ENCODE measurements around the gene EXOC5.
"Not testable (repeated sequence)": the region's sequence is repeated elsewhere in the genome, so short reads cannot be mapped to it uniquely, and the experiment has no call there.

Gene EXOC5

GRCh38 chr14:57268161-57269069 is at the start of gene EXOC5, which contains the start of gene AP5M1:
Gene EXOC5 (minus strand): TSS chr14:57268905. CDS start chr14:57268648, 257 bp downstream.
Gene AP5M1 (plus strand): TSS chr14:57268971. CDS start chr14:57269315, 344 bp downstream.
- peak; percentile 85 for DNase-seq

- DNase-seq = peak; percentile 51 to 56
Measured at GRCh38 chr14:57317248-57317833, 48.6 kb upstream of the EXOC5 start.

DNA sequence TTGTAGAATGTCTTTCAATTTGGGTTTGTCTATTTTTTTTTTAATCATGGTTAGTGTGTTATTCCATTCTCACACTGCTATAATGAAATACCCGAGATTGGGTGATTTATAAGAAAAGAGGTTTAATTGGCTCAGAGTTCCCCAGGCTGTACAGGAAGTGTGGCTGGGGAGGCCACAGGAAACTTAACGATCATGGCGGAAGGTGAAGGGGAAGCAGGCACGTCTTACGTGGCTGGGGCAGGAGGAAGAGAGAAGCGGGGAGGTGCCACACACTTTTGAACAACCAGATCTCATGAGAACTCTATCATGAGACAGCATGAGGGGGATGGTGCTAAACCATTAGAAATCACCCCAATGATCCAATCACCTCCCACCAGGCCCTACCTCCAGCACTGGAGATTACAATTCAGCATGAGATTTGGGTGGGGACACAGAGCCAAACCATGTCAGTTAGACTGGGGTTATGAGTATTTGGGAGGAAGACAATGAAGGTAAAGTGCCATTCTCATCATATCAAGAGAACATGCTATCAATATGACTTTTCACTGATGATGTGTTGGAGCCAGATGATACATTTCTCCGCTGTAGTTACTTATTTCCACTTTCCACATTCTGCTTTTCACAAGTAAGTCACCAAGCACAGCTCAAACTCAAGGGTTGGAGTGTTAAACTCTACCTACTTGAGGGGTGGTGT is 45.8 kb upstream of the EXOC5 start:
- no peak for DNase-seq

- DNase-seq = no peak
Measured at GRCh38 chr14:57302883-57303282, 34.2 kb upstream of the EXOC5 start.

GRCh38 chr14:57299511-57299910 is 30.8 kb upstream of the EXOC5 start:
- no peak for DNase-seq

GRCh38 chr14:57297852-57298251 is 29.1 kb upstream of the EXOC5 start:
- DNase-seq = no peak

DNA sequence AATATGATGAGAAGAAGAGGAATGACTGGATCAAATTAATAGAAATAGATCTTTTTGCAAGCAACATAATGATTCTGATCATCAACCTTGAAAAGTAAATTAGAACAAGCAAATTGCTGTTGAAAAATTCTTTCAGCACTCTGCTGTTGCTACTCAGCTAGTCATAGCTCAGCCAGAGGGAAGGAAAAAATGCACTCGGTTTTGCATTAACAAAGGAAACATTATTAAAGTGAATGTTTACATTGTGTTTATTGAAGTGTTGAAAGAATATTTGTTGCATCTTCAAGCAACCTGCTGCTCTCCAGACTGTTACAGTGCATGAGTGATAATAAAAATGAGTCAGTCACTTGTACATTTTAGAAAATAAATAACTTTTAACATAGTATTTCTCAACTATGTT is 26.5 kb upstream of the EXOC5 start:
- no peak for DNase-seq

DNA sequence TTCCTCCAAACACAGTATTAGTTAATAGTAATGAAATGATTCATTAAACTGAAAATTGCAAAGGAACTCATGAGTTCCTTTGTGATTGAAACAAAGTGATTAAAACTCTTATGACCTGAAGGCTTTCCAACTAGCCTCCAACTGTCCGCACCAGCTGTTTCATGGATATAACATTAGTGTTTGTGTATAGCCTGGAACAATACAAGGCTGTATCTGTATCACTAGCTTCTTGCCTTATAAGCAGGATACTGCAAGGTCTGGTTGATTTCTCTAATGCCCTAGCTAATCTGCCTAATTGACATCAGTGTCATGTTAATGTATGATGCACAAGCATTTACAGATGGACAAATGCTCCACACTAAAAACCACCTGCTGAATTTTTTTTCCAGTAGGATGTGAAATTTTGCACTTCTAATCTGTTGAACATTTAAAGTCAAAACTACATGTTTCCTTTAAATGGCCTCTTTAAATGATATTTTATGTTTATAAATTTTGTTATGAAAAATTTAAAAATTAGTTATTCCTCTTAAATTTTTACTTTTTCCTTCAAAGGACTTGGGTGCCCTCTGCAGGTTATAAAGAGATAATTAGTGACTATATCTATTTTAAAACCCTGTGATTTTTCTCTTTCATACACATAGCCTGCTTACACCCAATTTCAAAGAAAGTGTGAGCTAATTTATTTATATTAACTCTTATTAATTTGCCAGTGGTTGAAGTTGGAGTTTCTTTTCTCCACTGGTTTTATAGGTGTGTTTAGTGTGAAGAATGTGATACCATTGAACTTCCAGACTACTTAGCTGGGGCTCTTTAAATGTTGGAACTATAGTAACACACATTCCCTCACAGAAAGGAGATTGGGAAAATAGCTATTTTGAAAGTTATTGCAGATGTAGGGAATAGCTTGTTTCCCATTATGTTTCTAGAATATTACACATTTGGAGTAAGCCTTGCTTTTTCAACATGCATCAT is 25.4 kb upstream of the EXOC5 start:
- no peak for DNase-seq

GRCh38 chr14:57291692-57292647 is 23.3 kb upstream of the EXOC5 start:
- DNase-seq = no peak

- DNase-seq = no peak
Measured at GRCh38 chr14:57290751-57291150, 22.0 kb upstream of the EXOC5 start.

GRCh38 chr14:57287745-57288144 is 19.0 kb upstream of the EXOC5 start:
- no peak for DNase-seq

DNA sequence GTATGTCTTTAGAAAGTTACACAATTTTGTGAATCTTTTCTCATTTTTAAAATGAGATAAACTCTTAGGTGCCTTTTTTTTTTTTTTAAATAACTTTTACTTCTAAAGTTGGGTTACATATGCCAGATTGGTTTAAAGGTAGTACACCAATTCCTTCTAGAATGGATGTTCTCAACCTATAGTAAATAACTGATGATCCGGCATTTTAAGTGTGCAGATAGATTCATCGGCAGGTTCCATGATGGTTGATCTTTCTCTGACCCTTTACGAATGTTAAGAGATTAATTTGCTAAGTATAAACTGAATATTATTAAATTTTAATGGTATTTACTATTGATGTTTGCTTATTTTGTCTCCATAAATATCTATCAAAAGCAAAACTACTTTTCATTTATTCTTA is 8.4 kb upstream of the EXOC5 start:
- DNase-seq = no peak

DNA sequence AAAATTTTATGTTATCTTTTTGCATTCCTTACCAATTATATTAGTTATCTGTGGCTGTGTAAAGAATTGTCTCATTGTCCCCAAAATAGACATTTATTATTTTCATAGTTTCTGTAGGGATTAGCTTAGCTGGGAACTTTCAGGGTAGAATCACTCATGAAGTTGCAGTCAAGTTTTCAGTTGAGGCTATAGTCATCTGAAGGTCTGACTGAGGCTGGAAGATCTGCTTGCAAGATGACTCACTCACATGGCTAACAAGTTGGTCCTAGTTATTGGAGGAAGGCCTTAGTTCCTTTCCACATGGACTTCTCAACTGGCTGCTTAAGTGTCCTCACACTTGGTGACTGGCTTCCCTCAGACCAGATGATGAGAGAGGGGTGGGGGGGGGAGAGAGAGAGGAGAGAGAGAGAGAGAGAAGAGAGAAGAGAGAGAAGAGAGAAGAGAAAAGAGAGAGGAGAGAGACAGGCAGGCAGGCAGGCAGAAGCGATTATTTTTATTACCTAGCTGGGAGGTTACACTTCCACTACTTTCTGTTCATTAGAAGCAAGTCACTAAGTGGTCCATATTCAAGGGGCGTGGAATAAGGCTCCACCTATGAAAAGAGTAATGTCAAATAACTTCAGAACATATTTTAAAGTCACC is 6.4 kb upstream of the EXOC5 start:
- no peak for DNase-seq

- DNase-seq = no peak
Measured at GRCh38 chr14:57274551-57274950, 5.8 kb upstream of the EXOC5 start.

DNA sequence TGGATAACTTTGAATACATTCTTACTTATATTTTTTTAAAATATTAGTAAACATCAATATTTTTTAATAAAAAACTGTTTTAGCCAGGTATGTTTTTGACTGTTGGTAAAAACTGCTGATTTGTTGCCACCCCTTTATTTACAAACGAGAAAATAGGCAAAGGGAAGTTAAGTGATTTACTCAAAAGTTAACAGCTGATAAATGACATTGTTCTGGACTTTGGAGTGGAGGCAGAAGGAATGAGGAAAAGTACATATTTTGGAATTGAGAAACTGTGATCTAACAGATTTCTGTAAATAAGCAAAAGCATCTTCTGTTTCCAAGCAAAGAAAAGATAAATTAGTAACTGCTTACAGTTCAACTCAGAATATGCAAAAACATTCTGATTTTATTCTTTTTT is 4.5 kb upstream of the EXOC5 start:
- DNase-seq = no peak

DNA sequence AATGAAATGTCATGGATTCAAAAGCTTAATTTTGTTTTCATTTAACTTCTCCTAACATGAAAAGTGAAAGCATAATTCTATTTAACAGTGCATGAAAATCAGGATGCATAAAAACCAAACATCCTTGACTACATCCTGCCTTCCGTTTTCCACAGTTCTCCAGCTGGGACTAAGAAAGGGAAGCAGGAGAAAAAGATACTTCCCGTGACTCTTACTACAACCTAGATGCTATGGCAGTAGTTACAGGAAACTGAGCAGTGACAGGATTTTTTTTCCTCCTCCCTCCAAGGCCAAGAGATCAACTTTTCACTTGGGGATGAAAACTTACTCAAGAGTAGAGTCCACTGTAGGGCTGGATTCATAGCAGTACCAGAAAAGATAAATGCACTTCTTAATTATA is 2.6 kb downstream of the EXOC5 start:
- no peak for DNase-seq

DNA sequence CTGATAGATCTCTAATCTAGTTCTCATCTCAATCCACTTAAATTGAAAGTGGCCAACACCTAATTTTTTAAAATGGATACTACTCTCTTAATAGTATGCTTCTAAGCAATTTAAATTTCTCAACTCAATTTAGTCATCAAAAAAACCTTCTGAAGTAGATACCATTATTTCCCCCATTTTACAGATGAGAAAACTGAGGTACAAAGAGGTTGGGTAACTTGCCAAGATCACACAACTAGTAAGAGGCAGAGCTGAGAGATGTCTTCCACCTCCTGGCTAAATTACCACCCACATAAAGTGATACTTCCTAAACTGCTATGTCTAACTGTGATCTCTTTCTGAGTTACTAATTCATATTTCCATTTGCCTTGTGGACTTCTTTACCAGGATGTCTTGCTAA is 6.6 kb downstream of the EXOC5 start:
- no peak for DNase-seq

GRCh38 chr14:57261604-57262003 is 7.1 kb downstream of the EXOC5 start:
- no peak for DNase-seq

DNA sequence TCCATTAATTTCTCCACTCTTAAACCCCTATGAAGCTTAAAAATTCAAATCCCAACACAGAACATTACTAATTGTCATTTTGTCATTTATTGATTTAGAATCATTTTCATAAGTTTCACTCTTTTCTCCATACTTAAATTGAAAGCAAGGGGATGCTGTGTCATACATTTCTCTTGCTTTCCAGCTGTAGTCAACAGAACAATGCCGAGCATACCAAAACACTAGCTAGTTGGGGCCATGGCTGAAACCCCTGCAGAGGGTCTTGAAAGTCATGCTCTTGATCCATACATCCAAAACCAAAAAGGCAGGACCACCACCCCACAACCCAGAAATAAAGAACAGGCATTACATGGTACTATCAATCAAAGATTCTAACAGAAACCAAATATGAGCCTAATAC is 9.0 kb downstream of the EXOC5 start:
- DNase-seq = no peak

DNA sequence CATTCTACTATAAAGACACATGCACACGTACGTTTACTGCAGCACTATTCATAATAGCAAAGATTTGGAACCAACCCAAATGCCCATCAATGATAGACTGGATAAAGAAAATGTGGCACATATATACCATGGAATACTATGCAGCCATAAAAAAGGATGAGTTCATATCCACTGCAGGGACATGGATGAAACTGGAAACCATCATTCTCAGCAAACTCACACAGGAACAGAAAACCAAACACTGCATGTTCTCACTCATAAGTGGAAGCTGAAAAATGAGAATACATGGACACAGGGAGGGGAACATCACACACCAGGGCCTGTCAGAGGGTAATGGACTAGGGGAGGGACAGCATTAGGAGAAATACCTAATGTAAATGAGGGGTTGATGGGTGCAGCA is 10.5 kb downstream of the EXOC5 start:
- DNase-seq = not testable (repeated sequence)

DNA sequence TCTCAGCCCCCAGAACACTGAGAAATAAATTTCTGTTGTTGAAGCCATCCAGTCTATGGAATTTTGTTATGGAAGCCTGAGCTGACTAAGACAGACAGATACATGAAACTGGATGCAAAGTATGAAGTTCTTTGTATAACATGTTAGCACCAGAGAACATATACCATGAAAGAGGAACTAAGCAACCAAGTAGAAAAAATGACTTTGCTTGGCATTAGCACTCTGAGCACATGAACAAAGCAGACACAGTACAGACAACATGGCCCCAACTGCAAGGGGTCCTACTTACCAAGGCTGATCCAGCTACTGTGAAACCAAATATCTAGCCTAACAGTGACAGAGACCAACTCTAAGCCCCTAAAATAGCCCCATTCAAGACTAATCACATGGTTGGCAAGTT is 13.8 kb downstream of the EXOC5 start:
- no peak for DNase-seq
